Heart left ventricle (tissue), 16 donors: ENCODE results near the gene CEP131. TPM values are rescaled to one million over a fixed set of nuclear protein-coding genes. Genes with fewer than 3 reads are reported as not detected.
A peak's percentile ranks its signal among the peaks of the same experiment; 100 is the strongest.

Experiments
- ATAC-seq, 4 donors: fragments of 200-7000 bp; cut with Tn5 transposase; one replicate each; pipeline ENCODE4 v1.9.1; 2020 to 2022; ENCODE audit warnings: moderate library complexity in 4 of 4, mild to moderate bottlenecking in 3 of 4, moderate number of reproducible peaks in 1 of 4
- DNase-seq, 5 donors: peaks; one replicate each; pipeline ENCODE4 v3.0.0-alpha.2; 2020
- H3K27ac ChIP-seq, 12 donors: fragments of 200-600 bp; sonication (generic) in 4 of 12; one replicate each; pipeline versions ENCODE4 v1.5.0 to v1.8.0; 2016 to 2022; ENCODE audit warnings: mild to moderate bottlenecking in 2 of 12
- H3K27me3 ChIP-seq, 9 donors: fragments of 200-600 bp; sonication (generic) in 2 of 9; one replicate each; pipeline versions ENCODE4 v1.5.1 to v1.8.0; 2016 to 2022; ENCODE audit warnings: mild to moderate bottlenecking in 3 of 9
- H3K36me3 ChIP-seq, 9 donors: fragments of 200-600 bp; sonication (generic) in 2 of 9; one replicate each; pipeline versions ENCODE4 v1.5.0 to v1.8.0; 2018 to 2022; ENCODE audit warnings: mild to moderate bottlenecking in 2 of 9
- H3K4me1 ChIP-seq, 12 donors: fragments of 200-600 bp; sonication (generic) in 4 of 12; one replicate each; pipeline versions ENCODE4 v1.5.0 to v1.8.0; 2016 to 2022; ENCODE audit warnings: mild to moderate bottlenecking in 3 of 12
- H3K4me3 ChIP-seq, 12 donors: fragments of 200-600 bp; sonication (generic) in 4 of 12; one replicate each; pipeline versions ENCODE4 v1.5.0 to v1.8.0; 2017 to 2022; ENCODE audit warnings: mild to moderate bottlenecking in 9 of 12, moderate library complexity in 4 of 12
- H3K9me3 ChIP-seq, 12 donors: fragments of 200-600 bp; sonication (generic) in 4 of 12; one replicate each; pipeline versions ENCODE4 v1.5.0 to v1.8.0; 2016 to 2022; ENCODE audit warnings: mild to moderate bottlenecking in 1 of 12
- CTCF ChIP-seq, 12 donors: fragments of 200-600 bp; sonication (generic) in 4 of 12; IDR thresholded peaks; one replicate each; pipeline versions ENCODE4 v1.5.0 to v1.8.0; 2018 to 2022; ENCODE audit warnings: antibody characterized with exemption in 12 of 12, mild to moderate bottlenecking in 5 of 12
- POLR2A ChIP-seq, 2 donors: fragments of 450-650 bp; IDR thresholded peaks; one replicate each; pipeline ENCODE4 v1.6.1; 2017; ENCODE audit warnings: antibody characterized with exemption in 2 of 2, mild to moderate bottlenecking in 2 of 2, moderate library complexity in 2 of 2
- WGBS, 4 donors: extraction: QIAGEN DNeasy Blood & Tissue Kit in 2 of 4; methylation state at CpG; one replicate each; pipeline versions ENCODE4 v1.1.5 to v1.1.7; 2013 to 2018; 5-methylcytosine and 5-hydroxymethylcytosine counted together
- intact Hi-C, 10 donors: fragments of 100-400 bp; cut with DNase I; formaldehyde crosslinking; loops; one replicate each; pipeline versions ENCODE4 v1.11.1 to v1.14.2; 2022
- polyA plus RNA-seq, 2 donors: library from polyadenylated mRNA; stranded (reverse); fragments of 200-250 nt; gene quantifications; one replicate each; pipeline ENCODE4 v1.2.3, GENCODE V29; 2013
- total RNA-seq, 9 donors: library from RNA; depleted of rRNA in 2 of 9; stranded (reverse); fragments of >200 nt in 2 of 9; fragmentation: NEBNext Ultra II Directional in 3 of 9; extraction: Animal tissue kit (Norgen Biotek cat#: 25700) in 3 of 9; gene quantifications; one replicate each; pipeline versions ENCODE4 v1.1.0 to v1.2.4, GENCODE V29; 2016 to 2023
- donor health status: ischemic (EF 13 %, LVEDD 7.1; RV severe dilation, severe dysfunction).
- donor health status: healthy with polysubstance abuse.
- donor health status: DM: no; HTN: yes; CAD: no.
- donor health status: DM: no; HTN: no; CAD: no.
- donor health status: ischemic (EF 25% LVEDD 6.9; RV normal size, moderate dysfunction).
- donor health status: ischemic (EF 25% LVEDD 5.7; RV mildly dilated, moderate dysfunction).
- donor health status: healthy.
- donor health status: DM: yes; HTN: yes; CAD: no.
- donor health status: ischemic (EF 35%, LVEDD 5.7; RV mildly dilated, moderate dysfunction).
- donor health status: nonischemic (EF 11% LVEDD 7.7; RV severe dilation, severe dysfunction).
- donor health status: DM: yes; HTN: yes; CAD: no.
- donor health status: PGD.
- donor health status: ischemic (EF 29% LVEDD 5.4; RV normal size, mild dysfunction).
- donor health status: nonischemic (EF 23%, LVEDD 6.1; RV moderate dilation, normal function).

The CEP131 gene
- total and polyA plus RNA-seq, 11 donors = 7.0 to 15.8 (median 8.9) TPM

GRCh38 chr17:81167194-81167524 is 55.6 kb downstream of the CEP131 start:
- H3K27me3 ChIP-seq = peaks cover 0 to 31% (median 4%) of the 10 kb centered on the region in 9 donors
- no peak for DNase-seq
- ATAC-seq = no peak
- H3K4me1 ChIP-seq = peaks cover 0 to 15% (median 4%) of the 10 kb centered on the region in 12 donors
- H3K4me3 ChIP-seq = no peak overlapping the region
- H3K27ac ChIP-seq = no peak overlapping the region
- WGBS, 4 donors = 93 to 100% (median 95%) methylated on average over 4 of the region's 4 CpGs
- no peak for TF ChIP-seq POLR2A (IDR thresholded peaks at IDR 0.05)
- no peak for TF ChIP-seq CTCF (IDR thresholded peaks at IDR 0.05)
- no peaks in the 10 kb centered on the region for H3K36me3 ChIP-seq
- intact Hi-C loops = no loop called here
- H3K9me3 ChIP-seq = no peaks in the 10 kb centered on the region

- TF ChIP-seq POLR2A (IDR thresholded peaks at IDR 0.05) (no peak), CTCF (IDR thresholded peaks at IDR 0.05) (no peak)
- peaks cover 0 to 31% (median 4%) of the 10 kb centered on the region in 9 donors for H3K27me3 ChIP-seq
- H3K4me1 ChIP-seq = peaks cover 0 to 15% (median 4%) of the 10 kb centered on the region in 12 donors
- ATAC-seq (no peak), DNase-seq (no peak)
- WGBS, 4 donors = 1 to 13% (median 4%) methylated on average over 7 to 61 of the region's 62 CpGs
- H3K27ac ChIP-seq = peak within 1 kb of the TSS in 5 of 12 donors; percentile 19 to 47 (median 40)
- intact Hi-C loops = no loop called here
- H3K4me3 ChIP-seq = peak within 1 kb of the TSS; percentile 16 to 56 (median 48)
- no peaks in the 10 kb centered on the region for H3K9me3 ChIP-seq
- H3K36me3 ChIP-seq = no peaks in the 10 kb centered on the region
Measured at GRCh38 chr17:81166033-81166492, 56.7 kb downstream of the CEP131 start, which contains the start of gene AATK. Gene AATK (minus strand): TSS chr17:81166221. CDS start chr17:81165992, 229 bp downstream.

GRCh38 chr17:81165246-81166032 is 57.3 kb downstream of the CEP131 start, which contains the start of gene PVALEF:
Gene PVALEF (plus strand): TSS chr17:81165507. CDS start chr17:81181227, 15,720 bp downstream.
- Histone ChIP-seq H3K9me3 (no peaks in the 10 kb centered on the region), H3K36me3 (no peaks in the 10 kb centered on the region), H3K4me1 (peaks cover 0 to 20% (median 4%) of the 10 kb centered on the region in 12 donors), H3K4me3 (peak within 1 kb of the TSS; percentile 16 to 56 (median 48)), H3K27ac (peak within 1 kb of the TSS in 5 of 12 donors; percentile 19 to 47 (median 40)), H3K27me3 (peaks cover 0 to 31% (median 4%) of the 10 kb centered on the region in 9 donors)
- ATAC-seq (peak in 2 of 4 donors; percentile 16 to 21), DNase-seq (peak in 3 of 5 donors; percentile 8 to 60 (median 27))
- no peak for TF ChIP-seq CTCF (IDR thresholded peaks at IDR 0.05)
- no peak for TF ChIP-seq POLR2A (IDR thresholded peaks at IDR 0.05)
- 3 to 31% (median 27%) methylated on average over 22 to 46 of the region's 46 CpGs for WGBS, 4 donors
- intact Hi-C loops = no loop called here
